HFFc6 (cell line): ENCODE results near the gene C6orf132. TPM values are rescaled to one million over a fixed set of nuclear protein-coding genes. Genes with fewer than 3 reads are reported as not detected.
"Not testable (repeated sequence)": the region's sequence is repeated elsewhere in the genome, so short reads cannot be mapped to it uniquely, and the experiment has no call there.

Source experiments
- DNase-seq: peaks from one replicate; pipeline ENCODE4 v3.0.0-alpha.2; 2018
- H3K27ac Mint-ChIP-seq: 2 replicates; pipeline ENCODE4 v1.8.0; 2020; ENCODE audit warnings: mild to moderate bottlenecking, mixed read lengths
- H3K27me3 Mint-ChIP-seq: 2 replicates; pipeline ENCODE4 v1.8.0; 2021; ENCODE audit warnings: mild to moderate bottlenecking, moderate library complexity, mixed read lengths; ENCODE audit not compliant: insufficient read depth
- H3K36me3 Mint-ChIP-seq: 2 replicates; pipeline ENCODE4 v1.8.0; 2021; ENCODE audit warnings: low read depth, mixed read lengths
- H3K4me1 Mint-ChIP-seq: 2 replicates; pipeline ENCODE4 v1.8.0; 2020; ENCODE audit warnings: low read depth, mixed read lengths
- H3K4me3 Mint-ChIP-seq: 2 replicates; pipeline ENCODE4 v1.8.0; 2020; ENCODE audit warnings: mild to moderate bottlenecking, moderate library complexity, mixed read lengths
- H3K9me3 Mint-ChIP-seq: 2 replicates; pipeline ENCODE4 v1.8.0; 2020; ENCODE audit warnings: mild to moderate bottlenecking, mixed read lengths
- total RNA-seq, 6 experiments: library from RNA; stranded (reverse); fragmentation: NEBNext Ultra II Directional; extraction: Animal tissue kit (Norgen Biotek cat#: 25700); gene quantifications; 2 replicates in 1 of 6; 3 replicates in 5 of 6; pipeline ENCODE4 v1.2.3, GENCODE V29; 2021
- TF ChIP-seq, protein P1 (sequence below): fragments of 200-600 bp; sonication (generic); IDR thresholded peaks from 2 replicates; pipeline ENCODE4 v1.5.0; 2021; ENCODE audit warnings: antibody characterized with exemption, mild to moderate bottlenecking

Gene C6orf132
- total RNA-seq, 6 experiments from 2014 or later = 4.7 to 6.6 (median 5.1) TPM

DNA sequence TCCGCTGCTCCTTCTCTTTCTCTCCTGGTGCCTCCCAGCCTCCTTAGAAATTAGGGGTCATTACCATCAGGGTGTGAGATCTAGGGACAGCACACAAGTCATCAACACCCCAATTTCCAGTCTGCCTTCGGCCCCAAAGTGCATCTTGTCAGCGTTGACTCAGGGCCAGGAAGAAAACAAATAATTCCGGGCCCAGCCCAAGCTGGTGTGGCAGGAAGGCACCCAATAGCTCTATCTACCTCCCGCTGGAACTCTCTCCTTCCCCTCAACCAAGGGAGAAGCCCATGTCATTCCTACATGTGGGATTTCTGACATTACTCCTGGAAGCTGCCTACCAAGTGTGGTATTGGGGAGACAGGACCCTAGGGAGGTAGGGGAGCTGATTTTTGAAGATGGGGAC lies 11.5 kb upstream of the C6orf132 start:
- H3K4me1 Mint-ChIP-seq = peaks cover 16% of the 10 kb centered on the region
- H3K9me3 Mint-ChIP-seq = no peaks in the 10 kb centered on the region
- no peaks in the 10 kb centered on the region for H3K36me3 Mint-ChIP-seq
- no peak overlapping the region for H3K27ac Mint-ChIP-seq
- no peak overlapping the region for H3K4me3 Mint-ChIP-seq
- DNase-seq = no peak
- TF ChIP-seq, protein P1, sequence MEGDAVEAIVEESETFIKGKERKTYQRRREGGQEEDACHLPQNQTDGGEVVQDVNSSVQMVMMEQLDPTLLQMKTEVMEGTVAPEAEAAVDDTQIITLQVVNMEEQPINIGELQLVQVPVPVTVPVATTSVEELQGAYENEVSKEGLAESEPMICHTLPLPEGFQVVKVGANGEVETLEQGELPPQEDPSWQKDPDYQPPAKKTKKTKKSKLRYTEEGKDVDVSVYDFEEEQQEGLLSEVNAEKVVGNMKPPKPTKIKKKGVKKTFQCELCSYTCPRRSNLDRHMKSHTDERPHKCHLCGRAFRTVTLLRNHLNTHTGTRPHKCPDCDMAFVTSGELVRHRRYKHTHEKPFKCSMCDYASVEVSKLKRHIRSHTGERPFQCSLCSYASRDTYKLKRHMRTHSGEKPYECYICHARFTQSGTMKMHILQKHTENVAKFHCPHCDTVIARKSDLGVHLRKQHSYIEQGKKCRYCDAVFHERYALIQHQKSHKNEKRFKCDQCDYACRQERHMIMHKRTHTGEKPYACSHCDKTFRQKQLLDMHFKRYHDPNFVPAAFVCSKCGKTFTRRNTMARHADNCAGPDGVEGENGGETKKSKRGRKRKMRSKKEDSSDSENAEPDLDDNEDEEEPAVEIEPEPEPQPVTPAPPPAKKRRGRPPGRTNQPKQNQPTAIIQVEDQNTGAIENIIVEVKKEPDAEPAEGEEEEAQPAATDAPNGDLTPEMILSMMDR = no peak
- H3K27me3 Mint-ChIP-seq = peaks cover 9% of the 10 kb centered on the region

DNA sequence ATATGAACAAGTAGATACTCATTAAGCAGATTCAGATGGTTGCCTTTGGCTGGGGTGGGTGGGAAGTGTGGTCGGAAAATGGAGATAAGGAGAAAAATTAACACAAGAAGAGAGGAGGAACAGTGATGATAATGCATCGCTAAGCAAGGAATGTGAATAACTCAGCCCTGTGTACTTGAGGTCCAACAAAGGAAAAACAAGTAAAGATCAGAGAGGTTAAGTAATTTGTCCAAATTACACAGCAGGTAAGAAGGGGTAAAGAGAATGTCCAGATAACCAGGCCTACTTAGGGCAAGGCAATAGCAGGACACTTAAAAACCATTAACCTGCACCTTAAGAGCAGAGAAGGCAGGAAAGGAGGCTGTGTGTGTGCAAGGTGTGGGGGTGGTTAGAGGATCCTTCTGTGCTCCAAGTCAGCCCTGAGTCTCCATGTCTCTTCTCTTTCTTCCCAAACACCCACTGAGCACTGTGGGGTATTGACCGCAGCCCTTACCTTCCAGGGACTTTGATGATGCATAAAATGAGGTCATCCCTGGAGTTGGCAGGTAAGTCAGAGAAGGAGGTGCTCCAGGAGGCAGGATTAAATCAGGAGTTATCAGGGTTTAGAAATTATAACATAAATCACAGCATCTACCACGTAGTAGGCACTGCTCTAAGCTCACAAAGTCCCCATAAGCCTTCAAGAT lies 10.3 kb upstream of the C6orf132 start:
- not testable (repeated sequence) for H3K36me3 Mint-ChIP-seq, H3K4me1 Mint-ChIP-seq, H3K27me3 Mint-ChIP-seq, DNase-seq, H3K27ac Mint-ChIP-seq, H3K4me3 Mint-ChIP-seq, H3K9me3 Mint-ChIP-seq

DNA sequence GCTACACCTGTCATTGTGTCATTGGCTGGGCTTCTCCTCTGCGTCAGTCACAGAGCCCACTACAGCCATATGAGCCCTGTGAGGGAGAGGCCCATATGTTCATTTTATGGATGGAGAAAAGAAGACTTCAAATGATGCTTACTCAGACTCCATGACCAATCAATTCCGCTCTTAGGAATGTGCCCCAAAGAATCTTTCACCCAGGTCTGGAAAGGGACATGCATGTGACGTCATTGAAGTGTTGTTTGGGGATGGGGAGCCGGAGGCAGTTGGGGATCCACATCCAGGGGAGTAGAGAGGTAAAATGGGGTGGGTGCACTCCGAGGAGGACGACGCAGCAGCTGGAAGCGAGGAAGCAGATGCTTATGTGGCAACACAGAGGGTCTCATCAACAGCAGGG lies 9.6 kb upstream of the C6orf132 start:
- TF ChIP-seq, protein P1 = no peak
- H3K27ac Mint-ChIP-seq = no peak overlapping the region
- H3K9me3 Mint-ChIP-seq = no peaks in the 10 kb centered on the region
- DNase-seq = no peak
- H3K27me3 Mint-ChIP-seq = peaks cover 9% of the 10 kb centered on the region
- H3K36me3 Mint-ChIP-seq = no peaks in the 10 kb centered on the region
- peaks cover 6% of the 10 kb centered on the region for H3K4me1 Mint-ChIP-seq
- no peak overlapping the region for H3K4me3 Mint-ChIP-seq

DNA sequence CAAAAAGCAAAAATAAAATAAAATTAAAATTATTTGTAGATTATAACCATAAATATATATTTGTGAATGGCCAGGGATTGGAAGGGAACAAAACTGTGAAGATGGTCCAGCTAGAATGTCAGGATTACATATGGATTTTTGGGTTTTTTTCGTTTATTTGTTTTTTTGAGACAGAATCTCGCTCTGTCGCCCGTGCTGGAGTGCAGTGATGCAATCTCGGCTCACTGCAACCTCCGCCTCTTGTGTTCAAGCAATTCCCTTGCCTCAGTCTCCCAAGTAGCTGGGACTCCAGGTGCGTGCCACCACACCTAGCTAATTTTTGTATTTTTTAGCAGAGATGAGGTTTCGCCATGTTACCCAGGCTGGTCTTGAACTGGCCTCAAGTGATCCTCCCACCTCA lies 7.8 kb upstream of the C6orf132 start:
- H3K27me3 Mint-ChIP-seq = peaks cover 11% of the 10 kb centered on the region
- no peak overlapping the region for H3K4me3 Mint-ChIP-seq
- peaks cover 6% of the 10 kb centered on the region for H3K4me1 Mint-ChIP-seq
- H3K27ac Mint-ChIP-seq = no peak overlapping the region
- H3K36me3 Mint-ChIP-seq = no peaks in the 10 kb centered on the region
- no peaks in the 10 kb centered on the region for H3K9me3 Mint-ChIP-seq
- DNase-seq = no peak
- TF ChIP-seq, protein P1 = no peak

DNA sequence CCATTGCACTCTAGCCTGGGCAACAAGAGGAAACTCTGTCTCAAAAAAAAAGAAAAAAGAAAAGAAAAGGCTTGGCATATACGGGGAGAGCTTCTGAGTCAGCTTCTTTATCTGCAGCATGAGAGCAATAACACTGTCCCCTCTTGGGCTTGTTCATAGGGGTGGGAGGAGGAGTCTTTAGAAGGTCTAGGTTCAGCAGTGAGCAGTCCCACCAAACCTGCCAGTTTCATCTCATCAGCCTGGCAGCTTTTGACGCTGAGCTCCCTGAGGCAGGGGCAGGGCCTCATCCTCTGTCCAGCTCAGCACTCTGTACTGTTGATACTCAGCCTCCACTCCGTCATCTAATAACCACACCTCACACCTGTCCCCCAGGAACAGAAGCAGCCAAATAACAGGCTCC lies 5.6 kb upstream of the C6orf132 start:
- Mint-ChIP-seq H3K4me3 (no peak overlapping the region), H3K4me1 (peaks cover 17% of the 10 kb centered on the region), H3K27me3 (peaks cover 7% of the 10 kb centered on the region), H3K9me3 (no peaks in the 10 kb centered on the region), H3K36me3 (no peaks in the 10 kb centered on the region), H3K27ac (no peak overlapping the region)
- TF ChIP-seq, protein P1 = no peak
- DNase-seq = no peak

DNA sequence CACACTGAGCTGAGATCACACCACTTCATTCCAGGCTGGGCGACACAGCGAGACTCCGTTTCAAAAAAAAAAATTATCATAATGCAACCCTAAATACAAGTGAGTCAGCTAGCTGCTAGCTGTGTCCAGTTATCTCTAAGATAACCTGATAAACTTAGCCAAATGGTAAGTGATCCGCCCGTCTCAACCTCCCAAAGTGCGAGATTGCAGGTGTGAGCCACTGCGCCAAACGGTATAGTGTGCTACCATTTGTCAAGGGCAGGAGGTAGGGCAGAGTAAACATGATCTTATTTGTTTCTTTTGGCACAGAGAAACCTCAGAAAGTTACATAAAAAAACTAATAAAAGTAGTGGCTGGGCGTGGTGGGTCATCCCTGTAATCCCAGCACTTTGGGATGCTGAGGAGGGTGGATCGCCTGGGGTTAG lies 4.7 kb upstream of the C6orf132 start:
- Mint-ChIP-seq H3K4me1 (peaks cover 21% of the 10 kb centered on the region), H3K4me3 (no peak overlapping the region), H3K9me3 (no peaks in the 10 kb centered on the region), H3K27me3 (peaks cover 6% of the 10 kb centered on the region), H3K36me3 (no peaks in the 10 kb centered on the region), H3K27ac (no peak overlapping the region)
- TF ChIP-seq, protein P1 = no peak
- DNase-seq = no peak
